A549 (cell line): Measurements from ENCODE around the gene CCR3. TPM values are rescaled to one million over a fixed set of nuclear protein-coding genes. Genes with fewer than 3 reads are reported as not detected.
"Not testable (repeated sequence)": the region's sequence is repeated elsewhere in the genome, so short reads cannot be mapped to it uniquely, and the experiment has no call there.

Experiments used
- ATAC-seq, 2 experiments: fragments of 200-7000 bp in 1 of 2; fragments of >200 bp in 1 of 2; cut with Nextera tagmentation in 1 of 2; cut with Tn5 transposase in 1 of 2; 3 replicates each; pipeline versions ENCODE4 v1.8.0 to v1.9.1; 2018 to 2020; ENCODE audit warnings: mild to moderate bottlenecking in 1 of 2, moderate library complexity in 1 of 2
- CTCF ChIA-PET: fragments of 300-600 bp; sonication (Branson Sonifier 250); formaldehyde crosslinking; extraction: SDS; loops from one replicate; lab custom pipeline; 2021; ENCODE audit warnings: antibody characterized with exemption, inconsistent platforms; lab: Yijun Ruan, JAX
- POLR2A ChIA-PET: fragments of 350-600 bp; formaldehyde crosslinking; extraction: SDS; loops from one replicate; lab custom pipeline; 2021; ENCODE audit warnings: antibody characterized with exemption, inconsistent platforms; lab: Yijun Ruan, JAX
- DNase-seq, 2 experiments: peaks; one replicate each; pipeline versions ENCODE4 v3.0.0 to v3.0.0-alpha.2; 2011 to 2016; ENCODE audit warnings: low read depth in 1 of 2, low spot score in 1 of 2
- FAIRE-seq: peaks from 2 replicates; lab custom pipeline; 2011; peaks lifted over from hg19 to GRCh38; lab: Jason Lieb, UNC
- H3K27ac ChIP-seq, 2 experiments: fragments of >200 bp; sonication (Bioruptor Twin); formaldehyde crosslinking; 3 replicates each; pipeline ENCODE4 v1.5.1; 2016 to 2017
- H3K4me1 ChIP-seq: fragments of >200 bp; sonication (Bioruptor Twin); formaldehyde crosslinking; 3 replicates; pipeline ENCODE4 v1.6.1; 2016
- H3K4me2 ChIP-seq: fragments of >200 bp; sonication (Bioruptor Twin); formaldehyde crosslinking; 3 replicates; pipeline ENCODE4 v1.6.1; 2016
- H3K4me3 ChIP-seq: fragments of >200 bp; sonication (Bioruptor Twin); formaldehyde crosslinking; 3 replicates; pipeline ENCODE4 v1.5.1; 2016
- H3K9me3 ChIP-seq: fragments of >200 bp; sonication (Bioruptor Twin); formaldehyde crosslinking; 3 replicates; pipeline ENCODE4 v1.6.1; 2016
- CBX8 ChIP-seq: fragments of 200-600 bp; sonication (generic); IDR thresholded peaks from 2 replicates; pipeline ENCODE4 v1.6.1; 2016
- CHD2 ChIP-seq: fragments of 150-350 bp; IDR thresholded peaks from 2 replicates; pipeline ENCODE4 v1.6.1; 2014; ENCODE audit warnings: low read length; ENCODE audit not compliant: partially characterized antibody
- CHD4 ChIP-seq: fragments of 200-600 bp; sonication (generic); IDR thresholded peaks from 2 replicates; pipeline ENCODE4 v1.6.1; 2016; ENCODE audit warnings: antibody characterized with exemption, mild to moderate bottlenecking, borderline replicate concordance
- FOSB ChIP-seq: fragments of 250-450 bp; sonication (Bioruptor Pico); IDR thresholded peaks from 2 replicates; pipeline ENCODE4 v1.5.0; 2020; ENCODE audit warnings: mild to moderate bottlenecking, moderate library complexity
- FOSL2 ChIP-seq, 2 experiments: fragments of 450-650 bp in 1 of 2; fragments of >200 bp in 1 of 2; sonication (Bioruptor Twin) in 1 of 2; formaldehyde crosslinking; IDR thresholded peaks; 2 replicates each; pipeline versions ENCODE4 v1.5.0 to v1.6.1; 2016 to 2020; ENCODE audit warnings: mild to moderate bottlenecking in 1 of 2, moderate library complexity in 1 of 2
- HEYL ChIP-seq: fragments of 250-450 bp; sonication (Bioruptor Pico); IDR thresholded peaks from 2 replicates; pipeline ENCODE4 v1.8.0; 2021; ENCODE audit warnings: mild to moderate bottlenecking, moderate library complexity
- JUN ChIP-seq, 2 experiments: fragments of >200 bp; sonication (Bioruptor Twin); formaldehyde crosslinking; IDR thresholded peaks; 2 replicates in 1 of 2; 3 replicates in 1 of 2; pipeline ENCODE4 v1.6.1; 2016 to 2017
- MYC ChIP-seq: IDR thresholded peaks from 2 replicates; pipeline ENCODE4 v1.6.1; 2012; ENCODE audit warnings: mild to moderate bottlenecking, inconsistent platforms, low read length, improper control_type of control experiment, borderline replicate concordance
- RAD21 ChIP-seq, 2 experiments: fragments of >200 bp in 1 of 2; sonication (Bioruptor Twin) in 1 of 2; formaldehyde crosslinking in 1 of 2; IDR thresholded peaks in 1 of 2; conservative IDR thresholded peaks in 1 of 2; 2 replicates in 1 of 2; 3 replicates in 1 of 2; pipeline ENCODE4 v1.6.1; 2012 to 2018; ENCODE audit warnings: inconsistent platforms in 1 of 2
- TP53 ChIP-seq: fragments of 250-450 bp; sonication (Bioruptor Pico); IDR thresholded peaks from 2 replicates; pipeline ENCODE4 v1.5.0; 2021; ENCODE audit warnings: mild to moderate bottlenecking, moderate library complexity
- WGBS: methylation state at CpG from one replicate; pipeline ENCODE4 v1.1.6; 2017; ENCODE audit errors: missing lambda C conversion rate; 5-methylcytosine and 5-hydroxymethylcytosine counted together
- polyA plus RNA-seq, 4 experiments: library from polyadenylated mRNA; depleted of rRNA in 3 of 4; stranded (reverse); fragments of >200 nt; fragmentation: RNase III in 1 of 4; extraction: RNeasy Plus Mini Kit Qiagen cat#74134 plus additional on column Dnase treatment in 1 of 4; gene quantifications; 2 replicates in 3 of 4; 3 replicates in 1 of 4; pipeline ENCODE4 v1.2.3, GENCODE V29; 2011 to 2017
- TF ChIP-seq, protein P1 (sequence below): fragments of >200 bp; sonication (Bioruptor Twin); formaldehyde crosslinking; IDR thresholded peaks from 3 replicates; pipeline ENCODE4 v1.5.1; 2016
- TF ChIP-seq, protein P2 (sequence below): fragments of 150-350 bp; IDR thresholded peaks from 2 replicates; pipeline ENCODE4 v1.6.1; 2014; ENCODE audit warnings: low read depth, mild to moderate bottlenecking, low read length

The CCR3 gene
- polyA plus RNA-seq, 2 of the 4 experiments (the other 2 are of a cell fraction) = not detected

- no peak for TF ChIP-seq CHD2
- no peak for TF ChIP-seq CBX8
- no peak for TF ChIP-seq FOSL2 (IDR thresholded peaks at IDR 0.05)
- no peak for TF ChIP-seq FOSL2 (CRISPR knock-in tag; IDR thresholded peaks at IDR 0.05)
Measured at GRCh38 chr3:46206282-46207015, 35.8 kb upstream of the CCR3 start (continued).

GRCh38 chr3:46207514-46207913 is 34.7 kb upstream of the CCR3 start:
- H3K27ac ChIP-seq, H3K4me2 ChIP-seq, DNase-seq, POLR2A ChIA-PET, FAIRE-seq, H3K9me3 ChIP-seq, H3K4me1 ChIP-seq, H3K4me3 ChIP-seq, ATAC-seq: not testable (repeated sequence)
- 62% methylated on average over 6 of the region's 6 CpGs for WGBS
- CTCF ChIA-PET = interaction anchor here (0.7 kb wide), 1 partner anchor 30 kb away, joined by 4 read pairs; no protein-coding TSS in a partner anchor

- TF ChIP-seq, protein P1, sequence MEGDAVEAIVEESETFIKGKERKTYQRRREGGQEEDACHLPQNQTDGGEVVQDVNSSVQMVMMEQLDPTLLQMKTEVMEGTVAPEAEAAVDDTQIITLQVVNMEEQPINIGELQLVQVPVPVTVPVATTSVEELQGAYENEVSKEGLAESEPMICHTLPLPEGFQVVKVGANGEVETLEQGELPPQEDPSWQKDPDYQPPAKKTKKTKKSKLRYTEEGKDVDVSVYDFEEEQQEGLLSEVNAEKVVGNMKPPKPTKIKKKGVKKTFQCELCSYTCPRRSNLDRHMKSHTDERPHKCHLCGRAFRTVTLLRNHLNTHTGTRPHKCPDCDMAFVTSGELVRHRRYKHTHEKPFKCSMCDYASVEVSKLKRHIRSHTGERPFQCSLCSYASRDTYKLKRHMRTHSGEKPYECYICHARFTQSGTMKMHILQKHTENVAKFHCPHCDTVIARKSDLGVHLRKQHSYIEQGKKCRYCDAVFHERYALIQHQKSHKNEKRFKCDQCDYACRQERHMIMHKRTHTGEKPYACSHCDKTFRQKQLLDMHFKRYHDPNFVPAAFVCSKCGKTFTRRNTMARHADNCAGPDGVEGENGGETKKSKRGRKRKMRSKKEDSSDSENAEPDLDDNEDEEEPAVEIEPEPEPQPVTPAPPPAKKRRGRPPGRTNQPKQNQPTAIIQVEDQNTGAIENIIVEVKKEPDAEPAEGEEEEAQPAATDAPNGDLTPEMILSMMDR = 0 out of 3 replicates have a peak, but pooled peaks have one; percentile 15
- TF ChIP-seq MYC = no peak
- TF ChIP-seq RAD21 (conservative IDR thresholded peaks at IDR 0.05 in 1 of 2, IDR thresholded peaks at IDR 0.05 in 1 of 2) = peak; percentile 25 to 39; a peak in 2 of 5 replicates
- TF ChIP-seq HEYL (CRISPR knock-in tag) = no peak
- TF ChIP-seq JUN (IDR thresholded peaks at IDR 0.05) = no peak
- DNase-seq (peak in 1 of 2 experiments; percentile 14), FAIRE-seq (no peak), ATAC-seq (no peak)
- Histone ChIP-seq H3K4me2 (no peak within 1 kb of the TSS), H3K4me1 (no peaks in the 10 kb centered on the region), H3K9me3 (no peaks in the 10 kb centered on the region), H3K27ac (no peak within 1 kb of the TSS), H3K4me3 (no peak within 1 kb of the TSS)
- 12% methylated on average over 3 of the region's 3 CpGs for WGBS
- CTCF ChIA-PET = interaction anchor here (1.1 kb wide), 1 partner anchor 227 kb away, joined by 3 read pairs; no protein-coding TSS in a partner anchor
- POLR2A ChIA-PET = no interaction called here
Measured at GRCh38 chr3:46208167-46208704, 34.0 kb upstream of the CCR3 start, which contains the start of gene CCR1. Gene CCR1 (minus strand): TSS chr3:46208313. CDS start chr3:46204313, 4,000 bp downstream.

DNA sequence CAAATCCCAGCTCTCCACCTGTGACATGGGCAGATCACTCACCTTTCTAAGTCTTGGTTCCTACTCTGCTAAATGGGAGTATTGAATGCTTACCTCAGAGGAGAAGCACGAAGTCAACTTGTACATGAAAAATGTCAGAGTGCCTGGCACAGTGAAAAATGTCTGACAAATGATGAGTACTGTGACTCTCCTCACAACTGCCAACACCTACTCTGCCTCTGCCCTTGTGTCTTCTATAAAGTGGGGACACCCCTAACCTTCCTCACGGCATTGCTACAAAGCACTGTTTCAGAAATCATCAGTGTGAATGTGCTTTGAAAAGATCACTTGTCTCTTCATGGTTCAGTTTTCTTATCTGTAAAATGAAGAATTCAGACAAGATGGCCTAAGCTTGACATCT is 33.2 kb upstream of the CCR3 start:
- POLR2A ChIA-PET = no interaction called here

More for the DNA sequence above, 33.2 kb upstream of the CCR3 start:
- no peaks in the 10 kb centered on the region for H3K9me3 ChIP-seq
- no peaks in the 10 kb centered on the region for H3K4me1 ChIP-seq
- H3K27ac ChIP-seq = no peak overlapping the region
- CTCF ChIA-PET = interaction anchor here (1.1 kb wide), 1 partner anchor 228 kb away, joined by 3 read pairs; no protein-coding TSS in a partner anchor
- no peak for FAIRE-seq
- H3K4me3 ChIP-seq = no peak overlapping the region
- TF ChIP-seq, protein P2, sequence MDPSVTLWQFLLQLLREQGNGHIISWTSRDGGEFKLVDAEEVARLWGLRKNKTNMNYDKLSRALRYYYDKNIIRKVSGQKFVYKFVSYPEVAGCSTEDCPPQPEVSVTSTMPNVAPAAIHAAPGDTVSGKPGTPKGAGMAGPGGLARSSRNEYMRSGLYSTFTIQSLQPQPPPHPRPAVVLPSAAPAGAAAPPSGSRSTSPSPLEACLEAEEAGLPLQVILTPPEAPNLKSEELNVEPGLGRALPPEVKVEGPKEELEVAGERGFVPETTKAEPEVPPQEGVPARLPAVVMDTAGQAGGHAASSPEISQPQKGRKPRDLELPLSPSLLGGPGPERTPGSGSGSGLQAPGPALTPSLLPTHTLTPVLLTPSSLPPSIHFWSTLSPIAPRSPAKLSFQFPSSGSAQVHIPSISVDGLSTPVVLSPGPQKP = no peak
- no peak for TF ChIP-seq TP53
- TF ChIP-seq FOSB = no peak
- no peak for TF ChIP-seq CHD2
- no peak for TF ChIP-seq CHD4
- TF ChIP-seq, all 56 proteins: peak for 0
- WGBS = 34% methylated on average over 2 of the region's 2 CpGs
- DNase-seq (no peak), ATAC-seq (no peak)
- no peak overlapping the region for H3K4me2 ChIP-seq
